ENCODE results near the gene ARHGAP10. TPM values are rescaled to one million over a fixed set of nuclear protein-coding genes. Genes with fewer than 3 reads are reported as not detected.

ARHGAP10 gene
- total RNA-seq, 1 donor from 2014 or later, result 20.2 TPM

DNA sequence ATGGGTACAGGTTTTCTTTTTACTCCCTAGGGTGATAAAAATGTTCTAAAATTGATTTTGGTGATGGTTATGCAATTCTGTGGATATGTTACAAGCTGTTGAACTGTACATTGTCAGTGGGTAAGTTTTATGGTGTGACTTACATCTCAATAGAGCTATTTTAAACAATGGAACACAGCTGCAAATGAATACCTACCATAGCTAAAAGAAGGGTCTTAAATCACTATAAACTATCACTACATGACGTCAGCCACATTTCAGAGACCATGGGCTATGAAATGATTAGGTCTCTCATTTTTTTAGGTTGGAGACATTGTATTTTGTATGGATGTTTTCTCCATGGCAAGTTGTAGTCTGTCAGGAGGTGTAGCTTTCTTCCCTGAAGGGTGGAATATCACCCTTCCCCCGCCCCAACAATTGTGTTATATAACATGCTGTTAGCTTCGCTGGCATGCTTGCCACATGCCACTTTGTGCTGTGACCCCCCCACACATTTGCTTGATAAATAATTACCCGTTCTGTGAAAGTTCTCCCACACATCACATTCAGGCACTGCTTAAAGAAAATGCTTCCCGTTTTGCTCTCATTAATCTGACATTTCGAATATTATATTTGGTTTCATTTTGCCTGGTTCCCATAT lies 159.7 kb downstream of the ARHGAP10 start:
- no peak for DNase-seq (ENCODE audit: low spot score)
- Mint-ChIP-seq H3K4me1 (no peaks in the 10 kb centered on the region), H3K27me3 (ENCODE audit: insufficient read depth, low read depth) (no peaks in the 10 kb centered on the region), H3K27ac (no peak overlapping the region), H3K9me3 (peaks cover 26% of the 10 kb centered on the region), H3K4me3 (no peak overlapping the region), H3K36me3 (peaks cover 22% of the 10 kb centered on the region)
- H3K36me3 ChIP-seq, result peaks cover 6% of the 10 kb centered on the region
- H2AFZ ChIP-seq (replicated peaks), result no peak overlapping the region
- H3K9ac ChIP-seq, result no peak overlapping the region
- H3K4me3 ChIP-seq, result no peak overlapping the region
- H3K79me2 ChIP-seq (ENCODE audit: low read depth), result no peaks in the 10 kb centered on the region
- no peaks in the 10 kb centered on the region for H3F3A ChIP-seq (ENCODE audit: low read depth)
- H3K9me3 ChIP-seq (ENCODE audit: low read depth), result peaks cover 17% of the 10 kb centered on the region
- no peaks in the 10 kb centered on the region for H4K20me1 ChIP-seq (ENCODE audit: low read depth)
- H3K4me1 ChIP-seq, result no peaks in the 10 kb centered on the region
- TF ChIP-seq EZH2 (IDR thresholded peaks at IDR 0.05), result no peak
- H3K27ac ChIP-seq, result no peak overlapping the region
- no peaks in the 10 kb centered on the region for H3K27me3 ChIP-seq
- H3K4me2 ChIP-seq, result no peak overlapping the region

DNA sequence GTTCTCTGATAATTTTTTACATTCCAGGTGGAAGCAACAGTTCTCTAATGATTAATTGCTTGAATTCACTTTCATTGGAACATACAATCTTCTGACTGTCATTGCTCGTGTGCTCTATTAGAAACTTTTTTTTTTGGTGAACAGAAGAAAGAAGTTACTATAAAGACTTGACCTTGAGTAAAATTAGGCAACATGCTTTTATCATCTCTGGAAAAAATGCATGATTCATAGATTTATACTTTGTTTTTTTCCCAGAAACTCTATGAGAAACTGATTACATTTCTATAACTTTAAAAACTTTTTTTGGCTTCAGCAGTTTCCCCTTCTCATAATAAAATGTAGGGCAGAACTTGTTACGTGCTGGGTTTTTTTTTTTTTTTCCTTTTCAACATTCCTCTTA lies 167.6 kb downstream of the ARHGAP10 start:
- H3K4me3 Mint-ChIP-seq, result no peak overlapping the region
- Histone ChIP-seq H3K9me3 (ENCODE audit: low read depth) (peaks cover 7% of the 10 kb centered on the region), H4K20me1 (ENCODE audit: low read depth) (no peaks in the 10 kb centered on the region), H3K27me3 (no peaks in the 10 kb centered on the region), H3K4me3 (no peak overlapping the region), H3K9ac (no peak overlapping the region), H3K27ac (no peak overlapping the region), H3K36me3 (peaks cover 6% of the 10 kb centered on the region), H3F3A (ENCODE audit: low read depth) (no peaks in the 10 kb centered on the region), H2AFZ (replicated peaks) (no peak overlapping the region), H3K4me2 (no peak overlapping the region), H3K79me2 (ENCODE audit: low read depth) (no peaks in the 10 kb centered on the region), H3K4me1 (no peaks in the 10 kb centered on the region)
- no peak for DNase-seq (ENCODE audit: low spot score)
- H3K9me3 Mint-ChIP-seq, result peaks cover 13% of the 10 kb centered on the region
- H3K4me1 Mint-ChIP-seq, result no peaks in the 10 kb centered on the region
- H3K36me3 Mint-ChIP-seq, result peaks cover 17% of the 10 kb centered on the region
- no peaks in the 10 kb centered on the region for H3K27me3 Mint-ChIP-seq (ENCODE audit: insufficient read depth, low read depth)
- TF ChIP-seq EZH2 (IDR thresholded peaks at IDR 0.05), result no peak
- TF ChIP-seq, protein P1, sequence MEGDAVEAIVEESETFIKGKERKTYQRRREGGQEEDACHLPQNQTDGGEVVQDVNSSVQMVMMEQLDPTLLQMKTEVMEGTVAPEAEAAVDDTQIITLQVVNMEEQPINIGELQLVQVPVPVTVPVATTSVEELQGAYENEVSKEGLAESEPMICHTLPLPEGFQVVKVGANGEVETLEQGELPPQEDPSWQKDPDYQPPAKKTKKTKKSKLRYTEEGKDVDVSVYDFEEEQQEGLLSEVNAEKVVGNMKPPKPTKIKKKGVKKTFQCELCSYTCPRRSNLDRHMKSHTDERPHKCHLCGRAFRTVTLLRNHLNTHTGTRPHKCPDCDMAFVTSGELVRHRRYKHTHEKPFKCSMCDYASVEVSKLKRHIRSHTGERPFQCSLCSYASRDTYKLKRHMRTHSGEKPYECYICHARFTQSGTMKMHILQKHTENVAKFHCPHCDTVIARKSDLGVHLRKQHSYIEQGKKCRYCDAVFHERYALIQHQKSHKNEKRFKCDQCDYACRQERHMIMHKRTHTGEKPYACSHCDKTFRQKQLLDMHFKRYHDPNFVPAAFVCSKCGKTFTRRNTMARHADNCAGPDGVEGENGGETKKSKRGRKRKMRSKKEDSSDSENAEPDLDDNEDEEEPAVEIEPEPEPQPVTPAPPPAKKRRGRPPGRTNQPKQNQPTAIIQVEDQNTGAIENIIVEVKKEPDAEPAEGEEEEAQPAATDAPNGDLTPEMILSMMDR (IDR thresholded peaks at IDR 0.05), result no peak
- no peak for TF ChIP-seq EZH2phosphoT487 (IDR thresholded peaks at IDR 0.05)
- H3K27ac Mint-ChIP-seq, result no peak overlapping the region

DNA sequence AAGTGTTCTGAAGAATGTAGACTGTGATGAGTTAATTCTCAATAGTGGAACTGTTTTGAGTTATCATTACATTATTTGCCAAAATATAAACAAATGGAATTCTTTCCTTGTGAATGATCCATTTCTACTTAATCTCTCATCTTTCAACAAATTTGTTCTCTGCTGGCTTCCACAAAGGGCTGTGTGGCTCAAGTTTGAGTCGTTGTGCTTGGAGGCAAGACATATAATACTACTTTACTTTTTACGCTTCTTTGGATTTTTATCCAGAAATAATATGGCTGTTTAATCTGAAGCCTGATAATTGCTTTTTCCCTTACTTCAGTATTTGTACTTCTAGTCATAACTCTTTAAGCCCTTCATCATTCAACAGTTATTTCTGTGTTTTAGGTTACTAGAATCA lies 169.5 kb downstream of the ARHGAP10 start:
- Mint-ChIP-seq H3K27me3 (ENCODE audit: insufficient read depth, low read depth) (no peaks in the 10 kb centered on the region), H3K4me1 (no peaks in the 10 kb centered on the region), H3K4me3 (no peak overlapping the region), H3K36me3 (peaks cover 12% of the 10 kb centered on the region), H3K27ac (no peak overlapping the region), H3K9me3 (peaks cover 9% of the 10 kb centered on the region)
- no peak for DNase-seq (ENCODE audit: low spot score)
- Histone ChIP-seq H4K20me1 (ENCODE audit: low read depth) (no peaks in the 10 kb centered on the region), H3K79me2 (ENCODE audit: low read depth) (no peaks in the 10 kb centered on the region), H3K4me3 (no peak overlapping the region), H3K4me2 (no peak overlapping the region), H3K9ac (no peak overlapping the region), H3K36me3 (no peaks in the 10 kb centered on the region), H3K9me3 (ENCODE audit: low read depth) (no peaks in the 10 kb centered on the region), H3K27me3 (no peaks in the 10 kb centered on the region), H3F3A (ENCODE audit: low read depth) (no peaks in the 10 kb centered on the region), H3K4me1 (no peaks in the 10 kb centered on the region), H3K27ac (no peak overlapping the region), H2AFZ (replicated peaks) (no peak overlapping the region)
- TF ChIP-seq EZH2 (IDR thresholded peaks at IDR 0.05), result no peak
- TF ChIP-seq, protein P1 (IDR thresholded peaks at IDR 0.05), result no peak

DNA sequence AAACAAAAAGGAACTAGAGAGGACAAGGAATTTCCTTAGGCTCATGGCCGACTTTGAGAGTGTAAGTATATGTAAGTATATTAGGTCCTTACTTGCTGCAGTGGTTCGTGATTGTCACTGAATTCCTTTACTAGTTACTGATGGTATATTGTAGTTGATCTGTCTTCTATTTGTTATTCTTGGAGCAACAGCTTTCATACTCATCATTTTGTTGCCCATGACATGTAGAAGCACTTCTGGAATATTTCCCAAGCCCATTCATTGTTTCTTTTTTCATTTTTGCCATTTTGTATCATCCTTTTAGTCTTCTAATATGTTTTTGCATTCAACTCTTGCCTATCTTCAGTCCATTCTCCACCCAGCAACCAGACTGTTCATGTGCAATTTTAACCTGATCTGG lies 170.0 kb downstream of the ARHGAP10 start:
- H3K9me3 ChIP-seq (ENCODE audit: low read depth), result no peaks in the 10 kb centered on the region
- no peaks in the 10 kb centered on the region for H3K27me3 ChIP-seq
- Mint-ChIP-seq H3K36me3 (peaks cover 15% of the 10 kb centered on the region), H3K9me3 (peaks cover 9% of the 10 kb centered on the region), H3K27ac (no peak overlapping the region), H3K27me3 (ENCODE audit: insufficient read depth, low read depth) (no peaks in the 10 kb centered on the region), H3K4me3 (no peak overlapping the region), H3K4me1 (no peaks in the 10 kb centered on the region)
- H3K4me1 ChIP-seq, result no peaks in the 10 kb centered on the region
- H3K4me3 ChIP-seq, result no peak overlapping the region
- no peak overlapping the region for H3K4me2 ChIP-seq
- no peaks in the 10 kb centered on the region for H3F3A ChIP-seq (ENCODE audit: low read depth)
- TF ChIP-seq EZH2 (IDR thresholded peaks at IDR 0.05) (no peak), EZH2phosphoT487 (IDR thresholded peaks at IDR 0.05) (no peak)
- TF ChIP-seq, protein P1 (IDR thresholded peaks at IDR 0.05), result no peak
- no peak overlapping the region for H3K27ac ChIP-seq
- no peak overlapping the region for H2AFZ ChIP-seq (replicated peaks)
- no peak for DNase-seq (ENCODE audit: low spot score)
- no peak overlapping the region for H3K9ac ChIP-seq
- H3K79me2 ChIP-seq (ENCODE audit: low read depth), result no peaks in the 10 kb centered on the region
- no peaks in the 10 kb centered on the region for H3K36me3 ChIP-seq
- no peaks in the 10 kb centered on the region for H4K20me1 ChIP-seq (ENCODE audit: low read depth)

All from neural progenitor cell (in vitro differentiated cells).